Activated CD4-positive, alpha-beta T cell treated with anti-CD3 and anti-CD28 coated beads for 36 hours (primary cell): ENCODE data around the gene KCNG2. TPM values are rescaled to one million over a fixed set of nuclear protein-coding genes. Genes with fewer than 3 reads are reported as not detected.

Source experiments
- ATAC-seq: fragments of 200-7000 bp; cut with Tn5 transposase; one replicate; pipeline ENCODE4 v1.10.0; 2021; ENCODE audit warnings: mild to moderate bottlenecking, moderate library complexity
- CTCF ChIA-PET: fragments of 350-600 bp; sonication (Branson Sonifier 250); formaldehyde crosslinking; loops from one replicate; lab custom pipeline; 2021; ENCODE audit warnings: antibody characterized with exemption; lab: Charles Lee
- POLR2A ChIA-PET: fragments of 350-600 bp; sonication (Branson Sonifier 250); formaldehyde crosslinking; loops from one replicate; lab custom pipeline; 2021; ENCODE audit warnings: antibody characterized with exemption, inconsistent platforms; lab: Charles Lee
- DNase-seq: peaks from one replicate; pipeline ENCODE4 v3.0.0-alpha.2; 2020
- H3K27ac Mint-ChIP-seq: one replicate; pipeline ENCODE4 v1.8.0; 2021; ENCODE audit warnings: mixed read lengths
- H3K27me3 Mint-ChIP-seq: one replicate; pipeline ENCODE4 v1.8.0; 2021; ENCODE audit warnings: mixed read lengths
- H3K36me3 Mint-ChIP-seq: one replicate; pipeline ENCODE4 v1.8.0; 2021; ENCODE audit warnings: low read depth, mixed read lengths
- H3K4me1 Mint-ChIP-seq: one replicate; pipeline ENCODE4 v1.8.0; 2021; ENCODE audit warnings: mixed read lengths
- H3K4me3 Mint-ChIP-seq: one replicate; pipeline ENCODE4 v1.8.0; 2021; ENCODE audit warnings: mild to moderate bottlenecking, moderate library complexity, mixed read lengths
- H3K9me3 Mint-ChIP-seq: one replicate; pipeline ENCODE4 v1.8.0; 2021; ENCODE audit warnings: low read depth, mixed read lengths
- intact Hi-C, 2 experiments: fragments of 100-400 bp; cut with DNase I in 1 of 2; cut with micrococcal nuclease in 1 of 2; formaldehyde crosslinking; loops; one replicate each; pipeline versions ENCODE4 v1.14.2 to v1.15.1; 2022 to 2024; cut with DNase I, micrococcal nuclease
- total RNA-seq, 2 experiments: library from RNA; stranded (reverse); gene quantifications; one replicate each; pipeline ENCODE4 v1.2.3, GENCODE V29; 2021

KCNG2 gene
- total RNA-seq, 2 experiments from 2014 or later: not detected

- Mint-ChIP-seq H3K9me3 (no peaks in the 10 kb centered on the region), H3K27me3 (no peaks in the 10 kb centered on the region), H3K36me3 (no peaks in the 10 kb centered on the region), H3K4me3 (no peak overlapping the region), H3K4me1 (no peaks in the 10 kb centered on the region), H3K27ac (no peak overlapping the region)
- no peak for DNase-seq
- ChIA-PET CTCF (no interaction called here), POLR2A (no interaction called here)
- intact Hi-C loops: no loop called here
- ATAC-seq: no peak
These were observed 84.0 kb downstream of the KCNG2 start for GRCh38 chr18:79881695-79882094.

- POLR2A ChIA-PET: no interaction called here
- Mint-ChIP-seq H3K27ac (no peak overlapping the region), H3K4me3 (no peak overlapping the region), H3K9me3 (no peaks in the 10 kb centered on the region), H3K36me3 (no peaks in the 10 kb centered on the region), H3K4me1 (no peaks in the 10 kb centered on the region), H3K27me3 (no peaks in the 10 kb centered on the region)
- CTCF ChIA-PET: no interaction called here
- intact Hi-C loops: no loop called here
- no peak for ATAC-seq
- DNase-seq: peak; percentile 3
These were observed 84.9 kb downstream of the KCNG2 start for GRCh38 chr18:79882522-79883241.

GRCh38 chr18:79883461-79884293 is 85.9 kb downstream of the KCNG2 start:
- Mint-ChIP-seq H3K4me1 (no peaks in the 10 kb centered on the region), H3K27ac (no peak overlapping the region), H3K27me3 (no peaks in the 10 kb centered on the region), H3K4me3 (no peak overlapping the region), H3K9me3 (peaks cover 2% of the 10 kb centered on the region), H3K36me3 (no peaks in the 10 kb centered on the region)
- ChIA-PET POLR2A (no interaction called here), CTCF (interaction anchor here (0.7 kb wide), 1 partner anchor 80 kb away, joined by 3 read pairs; no protein-coding TSS in a partner anchor)
- DNase-seq (peak; percentile 3), ATAC-seq (no peak)
- intact Hi-C loops: no loop called here

GRCh38 chr18:79884294-79884962 is 86.7 kb downstream of the KCNG2 start:
- Mint-ChIP-seq H3K4me3 (no peak overlapping the region), H3K27ac (no peak overlapping the region), H3K27me3 (no peaks in the 10 kb centered on the region), H3K36me3 (no peaks in the 10 kb centered on the region), H3K9me3 (peaks cover 8% of the 10 kb centered on the region), H3K4me1 (no peaks in the 10 kb centered on the region)
- DNase-seq (peak; percentile 2), ATAC-seq (no peak)
- intact Hi-C loops: no loop called here
- CTCF ChIA-PET: no interaction called here
- POLR2A ChIA-PET: no interaction called here

- Mint-ChIP-seq H3K9me3 (peaks cover 14% of the 10 kb centered on the region), H3K4me3 (no peak overlapping the region), H3K27me3 (no peaks in the 10 kb centered on the region), H3K36me3 (no peaks in the 10 kb centered on the region), H3K4me1 (peaks cover under 1% of the 10 kb centered on the region), H3K27ac (no peak overlapping the region)
- ChIA-PET POLR2A (no interaction called here), CTCF (no interaction called here)
- DNase-seq (no peak), ATAC-seq (no peak)
- intact Hi-C loops: no loop called here
These were observed 87.4 kb downstream of the KCNG2 start for GRCh38 chr18:79884963-79885728.

- intact Hi-C loops: no loop called here
- no peaks in the 10 kb centered on the region for H3K27me3 Mint-ChIP-seq
- ChIA-PET POLR2A (no interaction called here), CTCF (no interaction called here)
- ATAC-seq (no peak), DNase-seq (no peak)
- H3K9me3 Mint-ChIP-seq: peaks cover 30% of the 10 kb centered on the region
- peaks cover 12% of the 10 kb centered on the region for H3K4me1 Mint-ChIP-seq
- H3K27ac Mint-ChIP-seq: no peak overlapping the region
- no peaks in the 10 kb centered on the region for H3K36me3 Mint-ChIP-seq
- H3K4me3 Mint-ChIP-seq: no peak overlapping the region
These were observed 89.7 kb downstream of the KCNG2 start for GRCh38 chr18:79887181-79888000.

- ChIA-PET CTCF (no interaction called here), POLR2A (no interaction called here)
- DNase-seq (no peak), ATAC-seq (no peak)
- H3K27me3 Mint-ChIP-seq: no peaks in the 10 kb centered on the region
- peaks cover 36% of the 10 kb centered on the region for H3K9me3 Mint-ChIP-seq
- intact Hi-C loops: no loop called here
- no peak overlapping the region for H3K4me3 Mint-ChIP-seq
- H3K36me3 Mint-ChIP-seq: no peaks in the 10 kb centered on the region
- peaks cover 12% of the 10 kb centered on the region for H3K4me1 Mint-ChIP-seq
- no peak overlapping the region for H3K27ac Mint-ChIP-seq
These were observed 90.3 kb downstream of the KCNG2 start for GRCh38 chr18:79888016-79888415.

GRCh38 chr18:79889569-79889968 is 91.8 kb downstream of the KCNG2 start:
- Mint-ChIP-seq H3K27me3 (no peaks in the 10 kb centered on the region), H3K4me1 (peaks cover 12% of the 10 kb centered on the region), H3K4me3 (no peak overlapping the region), H3K27ac (no peak overlapping the region), H3K36me3 (no peaks in the 10 kb centered on the region), H3K9me3 (peaks cover 49% of the 10 kb centered on the region)
- ChIA-PET CTCF (no interaction called here), POLR2A (no interaction called here)
- ATAC-seq (no peak), DNase-seq (no peak)
- intact Hi-C loops: no loop called here

- Mint-ChIP-seq H3K4me1 (peaks cover 12% of the 10 kb centered on the region), H3K27me3 (no peaks in the 10 kb centered on the region), H3K27ac (peak overlapping the region; percentile 83), H3K9me3 (peaks cover 57% of the 10 kb centered on the region), H3K4me3 (no peak overlapping the region), H3K36me3 (no peaks in the 10 kb centered on the region)
- intact Hi-C loops: loop anchor here in 1 of 2 experiments (1.0 to 5.0 kb wide), 2 partner anchors 98 to 217 kb away; partner anchors contain the start of genes ADNP2 and TXNL4A
- ATAC-seq (peak; percentile 98), DNase-seq (peak; percentile 67)
- POLR2A ChIA-PET: interaction anchor here (0.6 kb wide), 1 partner anchor 54 kb away, joined by 4 read pairs; no protein-coding TSS in a partner anchor
- CTCF ChIA-PET: interaction anchor here (0.6 to 1.8 kb wide), 4 partner anchors 39 to 268 kb away, joined by 3 to 4 read pairs (median 4); partner anchors contain the start of gene TXNL4A
These were observed 92.9 kb downstream of the KCNG2 start for GRCh38 chr18:79890674-79891073.

- DNase-seq: no peak
- Mint-ChIP-seq H3K4me1 (no peaks in the 10 kb centered on the region), H3K9me3 (peaks cover 46% of the 10 kb centered on the region), H3K27ac (no peak overlapping the region), H3K36me3 (peaks cover 5% of the 10 kb centered on the region), H3K27me3 (no peaks in the 10 kb centered on the region), H3K4me3 (no peak overlapping the region)
- no peak for ATAC-seq
- ChIA-PET CTCF (no interaction called here), POLR2A (no interaction called here)
- intact Hi-C loops: no loop called here
These were observed 99.0 kb downstream of the KCNG2 start for GRCh38 chr18:79896738-79897137.
